HepG2 (cell line): Measurements from ENCODE around the gene PIP5K1C. TPM values are rescaled to one million over a fixed set of nuclear protein-coding genes. Genes with fewer than 3 reads are reported as not detected.
A peak's percentile ranks its signal among the peaks of the same experiment; 100 is the strongest.

Source experiments
- BCL6 ChIP-seq: IDR thresholded peaks from 2 replicates; pipeline ENCODE4 v1.6.1; 2016; ENCODE audit warnings: missing genetic modification reagents, missing compliant biosample characterization
- CENPX ChIP-seq: sonication (generic); formaldehyde crosslinking; IDR thresholded peaks from 2 replicates; pipeline ENCODE4 v1.9.0; 2021; ENCODE audit warnings: mild to moderate bottlenecking, missing genetic modification reagents, moderate library complexity
- MEIS2 ChIP-seq: sonication (generic); formaldehyde crosslinking; IDR thresholded peaks from 2 replicates; pipeline ENCODE4 v1.9.0; 2021; ENCODE audit warnings: mild to moderate bottlenecking, missing genetic modification reagents
- NCOR1 ChIP-seq: fragments of 200-600 bp; sonication (generic); IDR thresholded peaks from 2 replicates; pipeline ENCODE4 v1.7.0; 2017; ENCODE audit warnings: antibody characterized with exemption, low read length, borderline replicate concordance
- RAD21 ChIP-seq: fragments of 450-650 bp; formaldehyde crosslinking; IDR thresholded peaks from 2 replicates; pipeline ENCODE4 v1.5.0; 2020; ENCODE audit warnings: mild to moderate bottlenecking
- RNF2 ChIP-seq: fragments of 450-650 bp; conservative IDR thresholded peaks from 2 replicates; pipeline ENCODE4 v1.6.1; 2016; ENCODE audit warnings: low read depth
- ZNF292 ChIP-seq: sonication (generic); formaldehyde crosslinking; IDR thresholded peaks from 2 replicates; pipeline ENCODE4 v1.8.1; 2022; ENCODE audit warnings: mild to moderate bottlenecking, low read depth, missing genetic modification reagents, borderline replicate concordance
- ZNF350 ChIP-seq: sonication (generic); formaldehyde crosslinking; IDR thresholded peaks from 2 replicates; pipeline ENCODE4 v1.4.0; 2020; ENCODE audit warnings: mild to moderate bottlenecking, low read depth, missing genetic modification reagents, borderline replicate concordance
- ZNF501 ChIP-seq: sonication (generic); formaldehyde crosslinking; IDR thresholded peaks from 2 replicates; pipeline ENCODE4 v1.5.1; 2020; ENCODE audit warnings: mild to moderate bottlenecking, moderate library complexity, missing genetic modification reagents
- ZNF749 ChIP-seq: sonication (generic); formaldehyde crosslinking; IDR thresholded peaks from 2 replicates; pipeline ENCODE4 v1.8.0; 2022; ENCODE audit warnings: mild to moderate bottlenecking, missing genetic modification reagents, moderate library complexity, borderline replicate concordance
- polyA plus RNA-seq, 8 experiments: library from polyadenylated mRNA; depleted of rRNA in 3 of 8; stranded (reverse) in 7 of 8; unstranded in 1 of 8; fragments of >200 nt; fragmentation: Illumina TruSeq in 4 of 8; extraction: Trizol in 4 of 8; gene quantifications; 2 replicates each; pipeline versions ENCODE4 v1.2.1 to v1.2.3, GENCODE V29; 2011 to 2016; ENCODE audit warnings: low read depth in 4 of 8, missing spikeins in 1 of 8, mixed read lengths in 1 of 8; ENCODE audit not compliant: insufficient read depth in 1 of 8
- total RNA-seq, 5 experiments: library from RNA; depleted of rRNA; stranded (reverse); fragments of >200 nt; fragmentation: Illumina TruSeq; extraction: Trizol; gene quantifications; 2 replicates each; pipeline ENCODE4 v1.2.3, GENCODE V29; 2016; ENCODE audit warnings: low read depth in 1 of 5
- TF ChIP-seq, protein P1 (sequence below): sonication (generic); formaldehyde crosslinking; IDR thresholded peaks from 2 replicates; pipeline ENCODE4 v1.4.0; 2020; ENCODE audit warnings: missing genetic modification reagents, borderline replicate concordance
- TF ChIP-seq, protein P2 (sequence below): sonication (generic); formaldehyde crosslinking; IDR thresholded peaks from 2 replicates; pipeline ENCODE4 v1.4.0; 2020; ENCODE audit warnings: mild to moderate bottlenecking, low read depth, missing genetic modification reagents
- TF ChIP-seq, protein P3 (sequence below): sonication (generic); formaldehyde crosslinking; IDR thresholded peaks from 2 replicates; pipeline ENCODE4 v1.4.0; 2020; ENCODE audit warnings: missing genetic modification reagents
- TF ChIP-seq, protein P4 (sequence below): sonication (generic); formaldehyde crosslinking; IDR thresholded peaks from 2 replicates; pipeline ENCODE4 v1.4.0; 2020; ENCODE audit warnings: missing genetic modification reagents
- TF ChIP-seq, protein P5 (sequence below): sonication (generic); formaldehyde crosslinking; IDR thresholded peaks from 2 replicates; pipeline ENCODE4 v1.9.0; 2021; ENCODE audit warnings: missing genetic modification reagents, mild to moderate bottlenecking, borderline replicate concordance

Gene PIP5K1C
- total and polyA plus RNA-seq, 2 of the 13 experiments (the other 11 are each of a cell fraction or from before 2014, with no cell fraction given) = 3.6 to 4.3 TPM

DNA sequence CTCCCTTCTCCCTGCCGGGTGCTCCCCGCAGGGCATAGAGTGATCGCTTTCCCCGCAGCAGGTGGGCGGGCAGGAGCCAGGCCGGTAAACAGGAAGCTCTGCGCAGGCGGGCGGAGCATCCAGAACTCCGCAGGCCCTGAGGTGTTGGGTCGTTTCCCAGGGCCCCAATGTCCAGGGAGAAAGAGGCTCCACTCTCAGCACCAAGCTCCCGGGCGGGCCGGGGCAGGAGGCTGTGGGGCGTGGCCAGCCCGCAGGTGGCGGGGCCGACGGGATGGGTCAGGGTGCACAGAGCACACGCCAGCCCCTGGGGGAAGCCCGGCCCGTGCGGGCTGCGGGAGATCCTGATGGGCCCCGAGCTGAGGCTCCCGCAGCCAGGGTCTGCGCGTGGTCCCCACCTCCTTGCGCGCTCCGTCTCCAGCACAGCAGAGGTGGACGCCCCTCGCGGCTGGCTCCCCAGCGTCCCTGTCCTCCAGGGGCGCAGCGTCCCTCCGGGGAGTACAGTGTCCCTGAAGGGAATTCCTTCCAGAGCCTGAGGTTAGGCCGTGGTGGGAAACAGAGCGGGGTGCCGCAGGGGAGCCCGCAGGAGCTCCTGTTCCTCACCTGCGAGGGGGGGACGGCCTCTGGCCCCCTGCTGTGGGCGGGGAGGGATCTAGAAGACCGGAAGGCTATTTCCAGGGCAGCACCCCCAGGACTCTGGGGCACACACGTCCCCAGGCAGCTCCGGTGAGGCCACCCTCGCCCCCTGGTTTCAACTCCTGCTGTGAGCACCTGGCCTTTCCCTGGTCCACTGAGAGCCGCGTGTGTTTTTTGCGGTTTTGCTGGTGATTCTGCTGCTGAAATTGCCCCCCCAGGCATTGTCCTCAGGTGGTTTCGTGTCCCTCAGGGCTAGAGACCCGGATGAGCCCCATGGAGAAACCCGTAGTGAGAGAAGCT lies 12.2 kb downstream of the PIP5K1C start (continued):
- TF ChIP-seq, protein P1, sequence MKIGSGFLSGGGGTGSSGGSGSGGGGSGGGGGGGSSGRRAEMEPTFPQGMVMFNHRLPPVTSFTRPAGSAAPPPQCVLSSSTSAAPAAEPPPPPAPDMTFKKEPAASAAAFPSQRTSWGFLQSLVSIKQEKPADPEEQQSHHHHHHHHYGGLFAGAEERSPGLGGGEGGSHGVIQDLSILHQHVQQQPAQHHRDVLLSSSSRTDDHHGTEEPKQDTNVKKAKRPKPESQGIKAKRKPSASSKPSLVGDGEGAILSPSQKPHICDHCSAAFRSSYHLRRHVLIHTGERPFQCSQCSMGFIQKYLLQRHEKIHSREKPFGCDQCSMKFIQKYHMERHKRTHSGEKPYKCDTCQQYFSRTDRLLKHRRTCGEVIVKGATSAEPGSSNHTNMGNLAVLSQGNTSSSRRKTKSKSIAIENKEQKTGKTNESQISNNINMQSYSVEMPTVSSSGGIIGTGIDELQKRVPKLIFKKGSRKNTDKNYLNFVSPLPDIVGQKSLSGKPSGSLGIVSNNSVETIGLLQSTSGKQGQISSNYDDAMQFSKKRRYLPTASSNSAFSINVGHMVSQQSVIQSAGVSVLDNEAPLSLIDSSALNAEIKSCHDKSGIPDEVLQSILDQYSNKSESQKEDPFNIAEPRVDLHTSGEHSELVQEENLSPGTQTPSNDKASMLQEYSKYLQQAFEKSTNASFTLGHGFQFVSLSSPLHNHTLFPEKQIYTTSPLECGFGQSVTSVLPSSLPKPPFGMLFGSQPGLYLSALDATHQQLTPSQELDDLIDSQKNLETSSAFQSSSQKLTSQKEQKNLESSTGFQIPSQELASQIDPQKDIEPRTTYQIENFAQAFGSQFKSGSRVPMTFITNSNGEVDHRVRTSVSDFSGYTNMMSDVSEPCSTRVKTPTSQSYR (CRISPR knock-in tag) = no peak
- TF ChIP-seq, protein P2, sequence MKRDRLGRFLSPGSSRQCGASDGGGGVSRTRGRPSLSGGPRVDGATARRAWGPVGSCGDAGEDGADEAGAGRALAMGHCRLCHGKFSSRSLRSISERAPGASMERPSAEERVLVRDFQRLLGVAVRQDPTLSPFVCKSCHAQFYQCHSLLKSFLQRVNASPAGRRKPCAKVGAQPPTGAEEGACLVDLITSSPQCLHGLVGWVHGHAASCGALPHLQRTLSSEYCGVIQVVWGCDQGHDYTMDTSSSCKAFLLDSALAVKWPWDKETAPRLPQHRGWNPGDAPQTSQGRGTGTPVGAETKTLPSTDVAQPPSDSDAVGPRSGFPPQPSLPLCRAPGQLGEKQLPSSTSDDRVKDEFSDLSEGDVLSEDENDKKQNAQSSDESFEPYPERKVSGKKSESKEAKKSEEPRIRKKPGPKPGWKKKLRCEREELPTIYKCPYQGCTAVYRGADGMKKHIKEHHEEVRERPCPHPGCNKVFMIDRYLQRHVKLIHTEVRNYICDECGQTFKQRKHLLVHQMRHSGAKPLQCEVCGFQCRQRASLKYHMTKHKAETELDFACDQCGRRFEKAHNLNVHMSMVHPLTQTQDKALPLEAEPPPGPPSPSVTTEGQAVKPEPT (CRISPR knock-in tag) = no peak
- TF ChIP-seq ZNF292 (CRISPR knock-in tag) = 0 out of 2 replicates have a peak, but pooled peaks have one; percentile 34
- no peak for TF ChIP-seq CENPX (CRISPR knock-in tag)
- TF ChIP-seq MEIS2 (CRISPR knock-in tag) = no peak
- TF ChIP-seq BCL6 (CRISPR knock-in tag) = no peak
- TF ChIP-seq, protein P3, sequence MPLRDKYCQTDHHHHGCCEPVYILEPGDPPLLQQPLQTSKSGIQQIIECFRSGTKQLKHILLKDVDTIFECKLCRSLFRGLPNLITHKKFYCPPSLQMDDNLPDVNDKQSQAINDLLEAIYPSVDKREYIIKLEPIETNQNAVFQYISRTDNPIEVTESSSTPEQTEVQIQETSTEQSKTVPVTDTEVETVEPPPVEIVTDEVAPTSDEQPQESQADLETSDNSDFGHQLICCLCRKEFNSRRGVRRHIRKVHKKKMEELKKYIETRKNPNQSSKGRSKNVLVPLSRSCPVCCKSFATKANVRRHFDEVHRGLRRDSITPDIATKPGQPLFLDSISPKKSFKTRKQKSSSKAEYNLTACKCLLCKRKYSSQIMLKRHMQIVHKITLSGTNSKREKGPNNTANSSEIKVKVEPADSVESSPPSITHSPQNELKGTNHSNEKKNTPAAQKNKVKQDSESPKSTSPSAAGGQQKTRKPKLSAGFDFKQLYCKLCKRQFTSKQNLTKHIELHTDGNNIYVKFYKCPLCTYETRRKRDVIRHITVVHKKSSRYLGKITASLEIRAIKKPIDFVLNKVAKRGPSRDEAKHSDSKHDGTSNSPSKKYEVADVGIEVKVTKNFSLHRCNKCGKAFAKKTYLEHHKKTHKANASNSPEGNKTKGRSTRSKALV (CRISPR knock-in tag) = 0 out of 2 replicates have a peak, but pooled peaks have one; percentile 56
- TF ChIP-seq ZNF501 (CRISPR knock-in tag) = peak; percentile 27; the same call in 1 of the 2 replicates
- TF ChIP-seq, protein P4, sequence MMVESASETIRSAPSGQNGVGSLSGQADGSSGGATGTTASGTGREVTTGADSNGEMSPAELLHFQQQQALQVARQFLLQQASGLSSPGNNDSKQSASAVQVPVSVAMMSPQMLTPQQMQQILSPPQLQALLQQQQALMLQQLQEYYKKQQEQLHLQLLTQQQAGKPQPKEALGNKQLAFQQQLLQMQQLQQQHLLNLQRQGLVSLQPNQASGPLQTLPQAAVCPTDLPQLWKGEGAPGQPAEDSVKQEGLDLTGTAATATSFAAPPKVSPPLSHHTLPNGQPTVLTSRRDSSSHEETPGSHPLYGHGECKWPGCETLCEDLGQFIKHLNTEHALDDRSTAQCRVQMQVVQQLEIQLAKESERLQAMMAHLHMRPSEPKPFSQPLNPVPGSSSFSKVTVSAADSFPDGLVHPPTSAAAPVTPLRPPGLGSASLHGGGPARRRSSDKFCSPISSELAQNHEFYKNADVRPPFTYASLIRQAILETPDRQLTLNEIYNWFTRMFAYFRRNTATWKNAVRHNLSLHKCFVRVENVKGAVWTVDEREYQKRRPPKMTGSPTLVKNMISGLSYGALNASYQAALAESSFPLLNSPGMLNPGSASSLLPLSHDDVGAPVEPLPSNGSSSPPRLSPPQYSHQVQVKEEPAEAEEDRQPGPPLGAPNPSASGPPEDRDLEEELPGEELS (CRISPR knock-in tag) = peak; percentile 71; the same call in 1 of the 2 replicates
- no peak for TF ChIP-seq NCOR1
- 0 out of 2 replicates have a peak, but pooled peaks have one; percentile 20 for TF ChIP-seq RAD21 (CRISPR knock-in tag)
- TF ChIP-seq, protein P5, sequence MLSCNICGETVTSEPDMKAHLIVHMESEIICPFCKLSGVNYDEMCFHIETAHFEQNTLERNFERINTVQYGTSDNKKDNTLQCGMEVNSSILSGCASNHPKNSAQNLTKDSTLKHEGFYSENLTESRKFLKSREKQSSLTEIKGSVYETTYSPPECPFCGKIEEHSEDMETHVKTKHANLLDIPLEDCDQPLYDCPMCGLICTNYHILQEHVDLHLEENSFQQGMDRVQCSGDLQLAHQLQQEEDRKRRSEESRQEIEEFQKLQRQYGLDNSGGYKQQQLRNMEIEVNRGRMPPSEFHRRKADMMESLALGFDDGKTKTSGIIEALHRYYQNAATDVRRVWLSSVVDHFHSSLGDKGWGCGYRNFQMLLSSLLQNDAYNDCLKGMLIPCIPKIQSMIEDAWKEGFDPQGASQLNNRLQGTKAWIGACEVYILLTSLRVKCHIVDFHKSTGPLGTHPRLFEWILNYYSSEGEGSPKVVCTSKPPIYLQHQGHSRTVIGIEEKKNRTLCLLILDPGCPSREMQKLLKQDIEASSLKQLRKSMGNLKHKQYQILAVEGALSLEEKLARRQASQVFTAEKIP = no peak
- no peak for TF ChIP-seq RNF2
- TF ChIP-seq ZNF350 = peak; percentile 19; the same call in 1 of the 2 replicates
- no peak for TF ChIP-seq ZNF749 (CRISPR knock-in tag)
